GM12891 (cell line): ENCODE measurements around the gene GJA1.

Experiments used
- POLR2A ChIP-seq: IDR thresholded peaks from 2 replicates; pipeline ENCODE4 v1.6.1; 2011; ENCODE audit warnings: low read depth, low read length, control low read depth
- POU2F2 ChIP-seq: IDR thresholded peaks from 2 replicates; pipeline ENCODE4 v1.6.1; 2011; ENCODE audit warnings: low read depth, mild to moderate bottlenecking, control low read depth, low read length, moderate library complexity
- SPI1 ChIP-seq: IDR thresholded peaks from 2 replicates; pipeline ENCODE4 v1.6.1; 2011; ENCODE audit warnings: low read depth, low read length, control low read depth
- TAF1 ChIP-seq: IDR thresholded peaks from 2 replicates; pipeline ENCODE4 v1.6.1; 2011; ENCODE audit warnings: low read depth, low read length, control low read depth

DNA sequence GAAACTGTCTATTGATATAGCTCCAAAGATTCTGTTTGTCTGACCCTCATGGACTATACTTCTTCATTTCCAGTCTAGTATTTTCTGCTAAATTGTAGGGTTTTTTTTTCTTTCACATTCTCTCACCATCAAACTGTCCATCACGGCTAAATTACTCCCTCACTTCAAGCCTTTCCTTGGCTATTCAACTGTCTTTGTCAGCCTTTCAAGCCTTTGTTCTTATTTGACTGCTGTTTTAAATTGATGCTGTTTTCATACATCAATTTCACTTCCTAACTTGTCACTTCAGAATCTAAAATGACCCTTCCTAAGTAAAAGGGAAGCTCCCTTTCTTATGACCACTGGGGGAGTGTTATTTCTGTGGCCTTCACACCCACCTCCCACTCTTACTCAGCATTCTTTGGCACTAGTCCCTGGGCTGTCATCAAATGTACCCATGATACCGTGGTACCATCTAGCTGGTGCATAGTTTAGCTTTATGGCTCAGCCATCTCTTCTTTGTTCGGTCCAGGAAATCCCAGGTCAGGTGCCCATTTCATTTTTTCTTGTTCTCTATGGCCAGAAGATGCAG lies 8.6 kb downstream of the GJA1 start:
- TF ChIP-seq POLR2A (no peak), TAF1 (no peak), SPI1 (no peak), POU2F2 (no peak)
